HCT116 (cell line): ENCODE measurements around the gene APBB3. TPM values are rescaled to one million over a fixed set of nuclear protein-coding genes. Genes with fewer than 3 reads are reported as not detected.

Experiments used
- ATAC-seq: fragments of 200-7000 bp; cut with Tn5 transposase; 2 replicates; pipeline ENCODE4 v1.9.1; 2020; ENCODE audit warnings: mild to moderate bottlenecking, moderate library complexity
- BruUV-seq: library from RNA; stranded (reverse); fragments of 400-500 nt; replicated peaks from 2 replicates; lab custom pipeline; 2021; lab: Mats Ljungman, UMichigan
- CTCF ChIA-PET: fragments of 300-600 bp; sonication (Branson Sonifier 250); formaldehyde crosslinking; loops from one replicate; lab custom pipeline; 2021; ENCODE audit warnings: antibody characterized with exemption; lab: Charles Lee
- POLR2A ChIA-PET: fragments of 300-600, 350-600 bp; sonication (Branson Sonifier 250); formaldehyde crosslinking; loops from one replicate; lab custom pipeline; 2021; ENCODE audit warnings: antibody characterized with exemption; lab: Charles Lee
- RAD21 ChIA-PET, 2 experiments: fragments of 300-600 bp; sonication (Branson Sonifier 250); formaldehyde crosslinking; loops; one replicate each; lab custom pipeline; 2023; ENCODE audit warnings: low total read pairs in 2 of 2; ENCODE audit not compliant: uncharacterized antibody in 2 of 2, unreplicated experiment in 2 of 2, low non-redundant PET in 1 of 2; lab: Charles Lee
- DNase-seq: peaks from one replicate; pipeline ENCODE4 v3.0.0-alpha.2; 2010; ENCODE audit warnings: low read depth, low spot score
- H2AFZ ChIP-seq: fragments of 200-600 bp; shearing (Covaris generic), sonication (generic); 2 replicates; pipeline ENCODE4 v1.6.1; 2017; ENCODE audit warnings: low read depth, mixed run types, mixed read lengths, antibody characterized with exemption, low read length; ENCODE audit not compliant: poor library complexity, severe bottlenecking
- H3K27ac ChIP-seq: 2 replicates; pipeline ENCODE4 v1.5.1; 2012; ENCODE audit warnings: low read depth, low read length
- H3K27me3 ChIP-seq: fragments of 200-600 bp; sonication (generic); 2 replicates; pipeline ENCODE4 v1.6.1; 2016; ENCODE audit warnings: mixed run types, low read length, mixed read lengths; ENCODE audit not compliant: insufficient read depth
- H3K36me3 ChIP-seq, 2 experiments: fragments of 200-500 bp in 1 of 2; fragments of 200-600 bp in 1 of 2; sonication (Bioruptor generic) in 1 of 2; sonication (generic) in 1 of 2; 2 replicates each; pipeline versions ENCODE4 v1.5.1 to v1.6.1; 2014 to 2016; ENCODE audit warnings: low read length in 2 of 2, inconsistent platforms in 1 of 2, mixed read lengths in 1 of 2, mixed run types in 1 of 2; ENCODE audit not compliant: insufficient read depth in 2 of 2, control insufficient read depth in 1 of 2
- H3K4me1 ChIP-seq, 2 experiments: fragments of 200-600 bp in 1 of 2; sonication (generic) in 1 of 2; 2 replicates each; pipeline versions ENCODE4 v1.5.1 to v1.6.1; 2012 to 2017; ENCODE audit warnings: low read length in 2 of 2, inconsistent platforms in 1 of 2, mild to moderate bottlenecking in 1 of 2, mixed read lengths in 1 of 2, mixed run types in 1 of 2, moderate library complexity in 1 of 2; ENCODE audit not compliant: insufficient read depth in 2 of 2, control insufficient read depth in 1 of 2
- H3K4me2 ChIP-seq: fragments of 200-600 bp; sonication (generic); 2 replicates; pipeline ENCODE4 v1.6.1; 2017; ENCODE audit warnings: mixed run types, low read length, mixed read lengths
- H3K4me3 ChIP-seq, 2 experiments: fragments of 200-600 bp in 1 of 2; sonication (generic) in 1 of 2; replicated peaks in 1 of 2; 2 replicates each; pipeline ENCODE4 v1.5.1; 2011 to 2016; ENCODE audit warnings: low read length in 2 of 2, control low read depth in 1 of 2, low read depth in 1 of 2, mild to moderate bottlenecking in 1 of 2, mixed read lengths in 1 of 2, mixed run types in 1 of 2
- H3K79me2 ChIP-seq: fragments of 200-600 bp; sonication (generic); 2 replicates; pipeline ENCODE4 v1.6.1; 2017; ENCODE audit warnings: mild to moderate bottlenecking, mixed run types, low read length, moderate library complexity, mixed read lengths; ENCODE audit not compliant: insufficient read depth
- H3K9ac ChIP-seq: fragments of 200-600 bp; sonication (generic); 2 replicates; pipeline ENCODE4 v1.6.1; 2016; ENCODE audit warnings: low read length, mixed read lengths
- H3K9me2 ChIP-seq: fragments of 200-600 bp; sonication (generic), shearing (Covaris generic); 2 replicates; pipeline ENCODE4 v1.6.1; 2017; ENCODE audit warnings: mixed run types, mild to moderate bottlenecking, moderate library complexity; ENCODE audit not compliant: insufficient read depth
- H3K9me3 ChIP-seq, 2 experiments: fragments of 200-500 bp in 1 of 2; fragments of 200-600 bp in 1 of 2; sonication (Bioruptor generic) in 1 of 2; sonication (generic) in 1 of 2; 2 replicates each; pipeline ENCODE4 v1.6.1; 2014 to 2017; ENCODE audit warnings: low read length in 2 of 2, mixed read lengths in 2 of 2, inconsistent platforms in 1 of 2, low read depth in 1 of 2, mild to moderate bottlenecking in 1 of 2, mixed run types in 1 of 2, moderate library complexity in 1 of 2; ENCODE audit not compliant: control insufficient read depth in 1 of 2, insufficient read depth in 1 of 2
- H4K20me1 ChIP-seq: fragments of 200-600 bp; sonication (generic), shearing (Covaris generic); 2 replicates; pipeline ENCODE4 v1.6.1; 2017; ENCODE audit warnings: mixed run types, mild to moderate bottlenecking, moderate library complexity; ENCODE audit not compliant: insufficient read depth
- ATF3 ChIP-seq: IDR thresholded peaks from 2 replicates; pipeline ENCODE4 v1.6.1; 2012
- CBX3 ChIP-seq: IDR thresholded peaks from 2 replicates; pipeline ENCODE4 v1.6.1; 2012; ENCODE audit warnings: low read depth
- CTCF ChIP-seq, 3 experiments: fragments of 200-600 bp in 1 of 3; sonication (generic) in 1 of 3; IDR thresholded peaks in 2 of 3; conservative IDR thresholded peaks in 1 of 3; 2 replicates each; pipeline ENCODE4 v1.5.1; 2012 to 2017; ENCODE audit warnings: low read depth in 2 of 3, low read length in 2 of 3, antibody characterized with exemption in 1 of 3, borderline replicate concordance in 1 of 3, control low read depth in 1 of 3, mild to moderate bottlenecking in 1 of 3, mixed read lengths in 1 of 3, mixed run types in 1 of 3, moderate library complexity in 1 of 3; ENCODE audit not compliant: insufficient read depth in 1 of 3
- EGR1 ChIP-seq: IDR thresholded peaks from 2 replicates; pipeline ENCODE4 v1.6.1; 2012; ENCODE audit warnings: low read depth
- EZH2 ChIP-seq: fragments of 200-600 bp; sonication (generic); IDR thresholded peaks from 2 replicates; pipeline ENCODE4 v1.6.1; 2017; ENCODE audit warnings: antibody characterized with exemption, mixed run types
- EZH2phosphoT487 ChIP-seq: fragments of 200-600 bp; IDR thresholded peaks from 2 replicates; pipeline ENCODE4 v1.6.1; 2018; ENCODE audit warnings: antibody characterized with exemption, borderline replicate concordance
- FOSL1 ChIP-seq: IDR thresholded peaks from 2 replicates; pipeline ENCODE4 v1.6.1; 2012; ENCODE audit warnings: low read depth
- REST ChIP-seq: IDR thresholded peaks from 2 replicates; pipeline ENCODE4 v1.6.1; 2012; ENCODE audit warnings: low read depth
- SIN3A ChIP-seq: IDR thresholded peaks from 2 replicates; pipeline ENCODE4 v1.6.1; 2012; ENCODE audit warnings: low read depth
- SP1 ChIP-seq: IDR thresholded peaks from 2 replicates; pipeline ENCODE4 v1.6.1; 2012; ENCODE audit warnings: low read depth
- SRF ChIP-seq: IDR thresholded peaks from 2 replicates; pipeline ENCODE4 v1.6.1; 2012; ENCODE audit warnings: low read depth
- YY1 ChIP-seq: IDR thresholded peaks from 2 replicates; pipeline ENCODE4 v1.6.1; 2011; ENCODE audit warnings: low read length, low read depth, moderate library complexity, mild to moderate bottlenecking; ENCODE audit not compliant: insufficient replicate concordance; ENCODE audit errors: extremely low read depth
- intact Hi-C: fragments of 100-400 bp; cut with micrococcal nuclease; formaldehyde crosslinking; loops from 2 replicates; pipeline ENCODE4 v1.10.0; 2022
- total RNA-seq: library from RNA; stranded (reverse); gene quantifications from one replicate; pipeline ENCODE4 v1.2.1, GENCODE V29; 2021; ENCODE audit not compliant: unreplicated experiment

Gene APBB3
- total RNA-seq, 1 experiment from 2014 or later = 28.4 TPM

- no peak for DNase-seq
- H3K9me2 ChIP-seq = no peaks in the 10 kb centered on the region
- no peaks in the 10 kb centered on the region for H3K9me3 ChIP-seq
- TF ChIP-seq SP1 (no peak), EZH2 (no peak), EGR1 (no peak), YY1 (no peak), FOSL1 (no peak)
- no peak overlapping the region for H3K27ac ChIP-seq
- ATAC-seq = no peak
- ChIA-PET RAD21 (no interaction called here), POLR2A (no interaction called here), CTCF (no interaction called here)
- no peaks in the 10 kb centered on the region for H3K36me3 ChIP-seq
- no peaks in the 10 kb centered on the region for H3K27me3 ChIP-seq
- no peaks in the 10 kb centered on the region for H3K4me1 ChIP-seq
- intact Hi-C loops = no loop called here
- no peak overlapping the region for H3K9ac ChIP-seq
- no peaks in the 10 kb centered on the region for H3K79me2 ChIP-seq
- H3K4me3 ChIP-seq = no peak overlapping the region
- no peak overlapping the region for H2AFZ ChIP-seq
- no peaks in the 10 kb centered on the region for H4K20me1 ChIP-seq
- no peak overlapping the region for H3K4me2 ChIP-seq
- BruUV-seq = no TSS peak
These were observed 34.4 kb upstream of the APBB3 start for GRCh38 chr5:140598836-140599235.

GRCh38 chr5:140596321-140596741 is 31.9 kb upstream of the APBB3 start:
- DNase-seq (no peak), ATAC-seq (no peak)
- H3K36me3 ChIP-seq = no peaks in the 10 kb centered on the region
- BruUV-seq = no TSS peak
- no peak overlapping the region for H3K27ac ChIP-seq
- RAD21 ChIA-PET = no interaction called here
- POLR2A ChIA-PET = no interaction called here
- no peaks in the 10 kb centered on the region for H4K20me1 ChIP-seq
- H2AFZ ChIP-seq = no peak overlapping the region
- CTCF ChIA-PET = no interaction called here
- H3K9me3 ChIP-seq = no peaks in the 10 kb centered on the region
- no peaks in the 10 kb centered on the region; a peak in 1 of 4 replicates for H3K4me1 ChIP-seq
- no peak overlapping the region for H3K9ac ChIP-seq
- intact Hi-C loops = no loop called here
- no peaks in the 10 kb centered on the region for H3K27me3 ChIP-seq
- no peak overlapping the region for H3K4me2 ChIP-seq
- no peaks in the 10 kb centered on the region for H3K79me2 ChIP-seq
- no peak overlapping the region for H3K4me3 ChIP-seq
- no peaks in the 10 kb centered on the region for H3K9me2 ChIP-seq
- TF ChIP-seq CTCF (IDR thresholded peaks at IDR 0.05 in 2 of 3, conservative IDR thresholded peaks at IDR 0.05 in 1 of 3; ENCODE audit: borderline replicate concordance in 1 of 3, insufficient read depth in 1 of 3, low read depth in 2 of 3, low read length in 2 of 3) (no peak), REST (no peak), SRF (no peak), YY1 (no peak), SIN3A (no peak), ATF3 (no peak), CBX3 (no peak), EZH2 (no peak), EGR1 (no peak), EZH2phosphoT487 (no peak)
